Measurements from ENCODE around the gene ENG.
"Not testable (repeated sequence)": the region's sequence is repeated elsewhere in the genome, so short reads cannot be mapped to it uniquely, and the experiment has no call there.

ENG gene

DNA sequence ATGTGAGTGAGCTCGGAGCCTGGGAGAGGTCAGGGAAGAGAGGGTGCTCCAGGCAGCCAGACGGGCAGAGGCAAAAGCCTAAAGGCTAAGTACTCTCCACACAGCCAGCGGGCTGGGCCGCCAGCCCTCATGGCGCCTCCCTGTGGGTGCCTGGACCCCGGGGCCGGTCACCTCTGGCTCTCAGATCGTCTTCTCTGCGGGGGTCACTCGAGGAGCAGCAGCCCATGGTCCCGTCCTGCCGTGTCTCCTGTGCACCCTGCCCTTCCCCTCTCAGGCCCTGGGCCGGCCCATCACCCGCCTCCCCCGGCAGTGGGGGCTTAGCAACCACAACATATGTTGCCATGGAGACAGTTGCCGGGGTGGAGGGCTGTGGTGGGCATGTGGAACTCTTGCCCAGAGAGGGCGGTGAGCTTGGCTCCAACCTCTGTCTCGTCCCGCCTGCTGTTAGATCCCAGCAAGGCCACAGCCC is 18.8 kb upstream of the ENG start:
- Histone ChIP-seq H3K27me3 (ENCODE audit: control insufficient read depth in 1 of 2, insufficient read depth in 2 of 2, low read length in 2 of 2) (no peaks in the 10 kb centered on the region), H3K27ac (ENCODE audit: low read depth, low read length) (no peak overlapping the region), H3K4me1 (ENCODE audit: control insufficient read depth in 1 of 2, insufficient read depth in 2 of 2, low read length in 2 of 2) (peaks cover 11 to 30% of the 10 kb centered on the region in 2 donors), H3K4me3 (ENCODE audit: low read depth in 1 of 2, low read length in 2 of 2) (no peak overlapping the region), H3K9ac (ENCODE audit: low read depth in 1 of 2, low read length in 2 of 2) (no peak overlapping the region), H3K36me3 (ENCODE audit: control insufficient read depth in 1 of 2, insufficient read depth in 2 of 2, low read length in 2 of 2) (peaks cover 0 to 5% of the 10 kb centered on the region in 2 donors), H3K9me3 (ENCODE audit: control insufficient read depth in 1 of 2, low read length in 2 of 2) (no peaks in the 10 kb centered on the region)

DNA sequence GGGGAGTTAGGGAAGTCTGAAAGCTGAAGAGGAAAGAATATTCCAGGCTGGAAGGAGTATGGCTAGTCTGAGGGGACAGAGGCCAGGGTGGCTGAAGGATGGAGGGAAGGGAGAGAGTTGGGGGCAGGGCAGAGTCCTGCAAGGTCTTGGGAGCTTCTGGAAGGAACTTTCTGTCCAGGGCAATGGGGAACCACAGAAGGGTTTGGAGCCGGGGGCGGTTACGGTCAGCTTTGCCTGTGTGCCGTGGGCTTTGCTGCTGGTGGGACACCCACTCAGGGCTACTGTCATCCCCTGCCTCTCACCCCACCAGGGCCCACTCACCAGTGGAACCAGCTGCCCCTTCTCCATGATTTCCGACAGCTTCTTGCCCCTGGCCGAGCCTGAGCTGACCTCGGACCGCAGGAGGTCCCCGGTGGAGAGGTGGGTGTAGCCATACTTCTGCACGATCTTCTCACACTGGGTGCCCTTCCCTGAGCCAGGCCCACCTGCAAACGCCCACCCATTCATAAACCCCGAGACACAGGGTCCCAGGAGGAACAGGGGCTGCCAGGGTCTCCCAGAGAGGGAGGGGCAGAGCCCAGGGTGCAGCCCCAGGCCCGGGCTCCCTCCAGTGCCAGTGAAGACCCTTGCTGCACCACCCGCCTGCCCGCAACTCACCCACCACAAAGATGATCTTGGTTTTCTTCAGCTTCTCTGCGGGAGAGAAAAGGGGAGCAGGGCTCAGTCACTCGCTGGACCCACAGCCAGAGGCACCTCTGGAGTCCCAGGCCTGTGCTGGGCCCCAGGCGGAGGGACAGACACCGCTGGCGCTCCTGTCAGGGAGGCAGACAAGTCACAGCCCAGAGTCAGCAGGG is 18.1 kb upstream of the ENG start:
- Histone ChIP-seq H3K9me3 (ENCODE audit: control insufficient read depth in 1 of 2, low read length in 2 of 2) (no peaks in the 10 kb centered on the region), H3K9ac (ENCODE audit: low read depth in 1 of 2, low read length in 2 of 2) (no peak overlapping the region), H3K27ac (ENCODE audit: low read depth, low read length) (no peak overlapping the region), H3K4me3 (ENCODE audit: low read depth in 1 of 2, low read length in 2 of 2) (no peak overlapping the region), H3K4me1 (ENCODE audit: control insufficient read depth in 1 of 2, insufficient read depth in 2 of 2, low read length in 2 of 2) (peaks cover 11 to 24% of the 10 kb centered on the region in 2 donors), H3K27me3 (ENCODE audit: control insufficient read depth in 1 of 2, insufficient read depth in 2 of 2, low read length in 2 of 2) (no peaks in the 10 kb centered on the region), H3K36me3 (ENCODE audit: control insufficient read depth in 1 of 2, insufficient read depth in 2 of 2, low read length in 2 of 2) (peaks cover 0 to 5% of the 10 kb centered on the region in 2 donors)

DNA sequence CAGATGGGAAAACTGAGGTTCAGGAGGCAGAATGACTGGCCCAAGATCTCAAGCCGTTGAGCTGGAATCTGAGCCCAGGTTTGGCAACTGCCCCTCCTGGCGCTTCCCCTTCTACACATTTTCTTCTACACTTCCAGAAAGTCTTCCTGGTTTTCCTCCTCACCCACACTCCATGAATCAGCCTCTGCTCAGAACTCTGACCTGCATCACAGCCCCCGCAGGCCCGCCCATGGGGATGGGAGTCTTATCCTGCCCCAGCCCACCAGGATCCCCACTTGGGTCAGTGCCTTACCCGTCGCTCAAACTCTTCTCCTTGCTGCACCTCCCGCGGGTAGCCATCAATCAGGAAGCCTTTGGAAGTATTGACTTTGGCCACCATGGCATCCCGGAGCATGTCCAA is 17.1 kb upstream of the ENG start:
- Histone ChIP-seq H3K4me3 (ENCODE audit: low read depth in 1 of 2, low read length in 2 of 2) (no peak overlapping the region), H3K36me3 (ENCODE audit: control insufficient read depth in 1 of 2, insufficient read depth in 2 of 2, low read length in 2 of 2) (peaks cover 0 to 5% of the 10 kb centered on the region in 2 donors), H3K27ac (ENCODE audit: low read depth, low read length) (no peak overlapping the region), H3K9ac (ENCODE audit: low read depth in 1 of 2, low read length in 2 of 2) (no peak overlapping the region), H3K9me3 (ENCODE audit: control insufficient read depth in 1 of 2, low read length in 2 of 2) (no peaks in the 10 kb centered on the region), H3K27me3 (ENCODE audit: control insufficient read depth in 1 of 2, insufficient read depth in 2 of 2, low read length in 2 of 2) (no peaks in the 10 kb centered on the region), H3K4me1 (ENCODE audit: control insufficient read depth in 1 of 2, insufficient read depth in 2 of 2, low read length in 2 of 2) (peaks cover 5 to 16% of the 10 kb centered on the region in 2 donors)

DNA sequence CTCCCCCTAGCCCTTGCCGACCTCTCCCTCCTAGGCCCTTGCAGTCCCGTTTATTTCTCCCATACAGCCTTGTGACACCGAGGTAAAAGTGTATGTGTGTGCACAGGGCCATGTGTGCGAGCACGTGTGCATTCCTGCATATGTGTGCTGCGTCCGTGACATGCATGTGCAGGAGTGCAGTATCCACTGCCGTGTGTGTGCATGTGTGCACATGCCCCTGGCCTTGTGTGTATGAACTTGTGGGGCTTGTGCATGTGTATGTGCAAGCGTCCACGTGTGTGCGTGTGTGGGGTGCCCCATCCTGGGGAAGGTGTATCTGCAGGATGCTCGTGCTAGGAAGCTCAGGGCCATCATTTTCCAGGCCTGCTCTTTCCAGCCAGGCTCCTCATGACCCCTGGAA is 16.4 kb upstream of the ENG start:
- Histone ChIP-seq H3K27ac (ENCODE audit: low read depth, low read length) (no peak overlapping the region), H3K36me3 (ENCODE audit: control insufficient read depth in 1 of 2, insufficient read depth in 2 of 2, low read length in 2 of 2) (peaks cover 0 to 5% of the 10 kb centered on the region in 2 donors), H3K4me1 (ENCODE audit: control insufficient read depth in 1 of 2, insufficient read depth in 2 of 2, low read length in 2 of 2) (peaks cover under 1 to 13% of the 10 kb centered on the region in 2 donors), H3K4me3 (ENCODE audit: low read depth in 1 of 2, low read length in 2 of 2) (no peak overlapping the region), H3K9ac (ENCODE audit: low read depth in 1 of 2, low read length in 2 of 2) (no peak overlapping the region), H3K27me3 (ENCODE audit: control insufficient read depth in 1 of 2, insufficient read depth in 2 of 2, low read length in 2 of 2) (no peaks in the 10 kb centered on the region), H3K9me3 (ENCODE audit: control insufficient read depth in 1 of 2, low read length in 2 of 2) (no peaks in the 10 kb centered on the region)

DNA sequence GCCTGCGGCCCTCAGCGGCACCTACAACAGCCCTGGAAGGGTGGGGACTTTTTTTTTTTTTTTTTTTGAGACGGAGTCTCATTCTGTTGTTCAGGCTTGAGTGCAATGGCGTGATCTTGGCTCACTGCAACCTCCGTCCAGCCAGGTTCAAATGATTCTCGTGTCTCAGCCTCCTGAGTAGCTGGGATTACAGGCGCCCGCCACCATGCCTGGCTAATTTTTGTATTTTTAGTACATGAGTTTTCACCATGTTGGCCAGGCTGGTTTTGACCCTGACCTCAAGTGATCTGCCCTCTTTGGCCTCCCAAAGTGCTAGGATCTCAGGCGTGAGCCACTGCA is 15.7 kb upstream of the ENG start:
- not testable (repeated sequence) for H3K27me3 ChIP-seq (ENCODE audit: control insufficient read depth in 1 of 2, insufficient read depth in 2 of 2, low read length in 2 of 2); H3K9me3 ChIP-seq (ENCODE audit: control insufficient read depth in 1 of 2, low read length in 2 of 2); H3K27ac ChIP-seq (ENCODE audit: low read depth, low read length); H3K9ac ChIP-seq (ENCODE audit: low read depth in 1 of 2, low read length in 2 of 2); H3K4me3 ChIP-seq (ENCODE audit: low read depth in 1 of 2, low read length in 2 of 2); H3K36me3 ChIP-seq (ENCODE audit: control insufficient read depth in 1 of 2, insufficient read depth in 2 of 2, low read length in 2 of 2)
- H3K4me1 ChIP-seq (ENCODE audit: control insufficient read depth in 1 of 2, insufficient read depth in 2 of 2, low read length in 2 of 2) = peaks cover 0 to 11% of the 10 kb centered on the region in 2 donors

DNA sequence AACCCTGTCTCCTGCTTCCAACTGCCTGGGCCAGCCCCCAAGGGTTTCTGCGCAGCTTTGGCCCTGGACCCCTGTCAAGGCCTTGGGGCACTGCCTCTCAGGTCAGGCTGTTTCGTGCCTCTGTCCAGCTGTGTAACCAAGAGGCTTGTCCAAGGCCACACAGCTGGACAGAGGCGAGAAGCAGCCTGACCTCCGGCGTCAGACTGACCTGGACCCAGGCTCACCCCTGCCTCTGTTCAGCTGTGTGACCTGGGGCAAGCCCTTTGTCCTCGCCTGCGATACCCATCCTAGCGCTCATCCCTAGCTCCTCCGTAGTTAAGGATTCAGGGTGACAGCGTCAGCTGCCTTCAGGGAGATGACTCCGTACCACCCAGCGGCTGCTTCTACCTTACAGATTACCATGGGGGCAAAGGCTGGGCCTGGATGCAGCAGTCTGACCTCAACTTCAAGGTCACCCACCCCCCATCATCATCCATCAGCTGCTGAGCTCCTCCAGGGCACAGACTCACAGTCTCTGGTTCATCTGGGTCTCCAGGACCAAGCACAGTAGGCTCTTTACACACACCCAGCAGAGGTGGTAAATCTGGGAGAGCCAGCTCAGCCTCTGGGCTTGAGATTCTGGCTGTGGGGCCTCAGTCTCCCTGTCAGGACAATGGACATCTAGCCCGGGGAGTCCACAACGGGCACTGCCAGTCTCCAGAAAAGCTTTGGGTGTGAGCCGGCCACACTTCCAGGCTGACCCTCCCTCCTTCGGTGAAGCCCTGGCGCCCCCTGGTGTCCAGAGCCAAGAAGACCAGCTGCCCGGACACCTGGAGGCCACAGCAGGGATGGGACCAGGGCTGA is 15.1 kb upstream of the ENG start:
- no peak overlapping the region for H3K4me3 ChIP-seq (ENCODE audit: low read depth in 1 of 2, low read length in 2 of 2)
- H3K9ac ChIP-seq (ENCODE audit: low read depth in 1 of 2, low read length in 2 of 2) = no peak overlapping the region
- H3K4me1 ChIP-seq (ENCODE audit: control insufficient read depth in 1 of 2, insufficient read depth in 2 of 2, low read length in 2 of 2) = peaks cover 0 to 8% of the 10 kb centered on the region in 2 donors
- no peaks in the 10 kb centered on the region for H3K27me3 ChIP-seq (ENCODE audit: control insufficient read depth in 1 of 2, insufficient read depth in 2 of 2, low read length in 2 of 2)
- H3K27ac ChIP-seq (ENCODE audit: low read depth, low read length) = no peak overlapping the region
- H3K9me3 ChIP-seq (ENCODE audit: control insufficient read depth in 1 of 2, low read length in 2 of 2) = no peaks in the 10 kb centered on the region
- H3K36me3 ChIP-seq (ENCODE audit: control insufficient read depth in 1 of 2, insufficient read depth in 2 of 2, low read length in 2 of 2) = peaks cover 0 to 5% of the 10 kb centered on the region in 2 donors

DNA sequence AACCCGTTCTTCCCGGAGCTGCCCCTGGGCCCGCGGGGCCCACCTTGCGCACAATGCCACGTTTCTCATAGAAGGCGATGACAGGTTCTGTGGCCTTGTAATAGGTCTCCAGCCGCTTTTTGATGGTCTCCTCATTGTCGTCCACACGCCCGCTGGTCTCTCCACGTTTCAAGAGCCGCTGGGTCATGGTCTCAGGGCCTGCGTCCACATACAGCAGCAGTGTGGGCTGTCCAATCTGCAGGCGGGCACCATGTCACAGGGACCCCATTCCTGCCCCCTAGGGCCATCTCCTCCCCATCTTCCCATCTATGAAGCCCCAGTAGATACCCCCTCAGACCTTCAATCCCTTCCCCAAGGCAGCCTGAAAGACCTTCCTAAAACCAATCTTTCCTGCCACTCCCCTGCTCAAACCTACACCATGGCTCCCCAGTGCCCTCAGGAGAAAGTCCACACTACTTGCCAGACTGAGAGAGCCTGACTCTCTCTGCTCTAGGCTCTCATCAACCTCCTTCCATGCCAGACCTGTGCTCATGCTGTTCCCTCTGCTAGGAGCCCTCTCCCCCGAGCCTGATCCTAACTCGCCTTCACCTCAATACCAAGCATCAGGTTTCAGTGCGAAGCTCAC is 13.9 kb upstream of the ENG start:
- Histone ChIP-seq H3K27ac (ENCODE audit: low read depth, low read length) (no peak overlapping the region), H3K9ac (ENCODE audit: low read depth in 1 of 2, low read length in 2 of 2) (no peak overlapping the region), H3K9me3 (ENCODE audit: control insufficient read depth in 1 of 2, low read length in 2 of 2) (no peaks in the 10 kb centered on the region), H3K4me3 (ENCODE audit: low read depth in 1 of 2, low read length in 2 of 2) (no peak overlapping the region), H3K4me1 (ENCODE audit: control insufficient read depth in 1 of 2, insufficient read depth in 2 of 2, low read length in 2 of 2) (peaks cover 0 to 5% of the 10 kb centered on the region in 2 donors), H3K36me3 (ENCODE audit: control insufficient read depth in 1 of 2, insufficient read depth in 2 of 2, low read length in 2 of 2) (peaks cover 0 to 5% of the 10 kb centered on the region in 2 donors), H3K27me3 (ENCODE audit: control insufficient read depth in 1 of 2, insufficient read depth in 2 of 2, low read length in 2 of 2) (no peaks in the 10 kb centered on the region)

DNA sequence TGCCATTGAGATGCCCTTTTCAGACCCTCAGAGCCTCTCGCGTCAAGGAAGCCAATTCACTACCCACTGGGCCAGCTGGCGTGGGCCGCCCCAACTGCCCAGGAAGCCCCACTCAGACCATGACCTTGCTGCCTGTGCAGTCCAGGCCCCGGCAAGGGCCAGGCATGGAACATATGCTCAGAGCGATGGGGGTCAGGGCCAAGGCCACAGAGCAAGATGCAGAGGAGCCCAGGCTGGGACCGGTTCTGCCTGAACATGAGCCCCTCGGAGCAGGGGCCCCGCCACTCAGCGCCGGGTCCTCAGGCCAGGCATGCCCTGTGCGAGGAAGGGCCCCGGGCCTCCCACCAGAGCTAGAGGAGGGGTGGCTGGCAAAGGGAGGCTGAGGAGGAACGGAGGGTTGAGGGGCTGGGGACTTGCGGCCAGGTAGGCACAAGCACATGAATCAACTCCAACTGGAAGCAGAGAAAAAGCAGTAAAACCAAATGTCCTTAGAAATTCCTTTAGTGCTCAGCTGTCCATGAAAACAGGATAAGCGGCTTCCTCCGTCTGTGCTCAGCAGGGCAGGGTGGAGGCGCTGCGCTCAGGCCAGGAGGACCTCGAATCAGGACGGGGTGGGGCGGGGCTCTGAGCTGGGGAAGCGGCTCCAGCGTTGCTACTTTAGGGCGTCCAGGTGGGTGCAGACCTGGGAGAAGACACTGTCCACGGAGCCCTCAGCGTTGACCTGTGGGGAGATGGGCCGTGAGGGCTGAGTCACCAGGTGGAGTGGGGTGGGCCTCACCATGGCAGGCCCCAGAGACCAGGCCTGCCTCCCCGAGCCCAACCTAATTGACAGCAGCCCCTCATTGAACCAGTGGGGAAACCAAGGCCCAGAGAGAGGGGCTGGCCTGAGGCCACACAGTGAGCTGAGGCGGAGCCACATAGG is 13.2 kb upstream of the ENG start:
- H3K4me3 ChIP-seq (ENCODE audit: low read depth in 1 of 2, low read length in 2 of 2) = no peak overlapping the region
- peaks cover 3 to 11% of the 10 kb centered on the region in 2 donors for H3K4me1 ChIP-seq (ENCODE audit: control insufficient read depth in 1 of 2, insufficient read depth in 2 of 2, low read length in 2 of 2)
- H3K9me3 ChIP-seq (ENCODE audit: control insufficient read depth in 1 of 2, low read length in 2 of 2) = no peaks in the 10 kb centered on the region
- H3K27ac ChIP-seq (ENCODE audit: low read depth, low read length) = no peak overlapping the region
- H3K9ac ChIP-seq (ENCODE audit: low read depth in 1 of 2, low read length in 2 of 2) = no peak overlapping the region
- H3K27me3 ChIP-seq (ENCODE audit: control insufficient read depth in 1 of 2, insufficient read depth in 2 of 2, low read length in 2 of 2) = no peaks in the 10 kb centered on the region
- H3K36me3 ChIP-seq (ENCODE audit: control insufficient read depth in 1 of 2, insufficient read depth in 2 of 2, low read length in 2 of 2) = peaks cover 0 to 5% of the 10 kb centered on the region in 2 donors

DNA sequence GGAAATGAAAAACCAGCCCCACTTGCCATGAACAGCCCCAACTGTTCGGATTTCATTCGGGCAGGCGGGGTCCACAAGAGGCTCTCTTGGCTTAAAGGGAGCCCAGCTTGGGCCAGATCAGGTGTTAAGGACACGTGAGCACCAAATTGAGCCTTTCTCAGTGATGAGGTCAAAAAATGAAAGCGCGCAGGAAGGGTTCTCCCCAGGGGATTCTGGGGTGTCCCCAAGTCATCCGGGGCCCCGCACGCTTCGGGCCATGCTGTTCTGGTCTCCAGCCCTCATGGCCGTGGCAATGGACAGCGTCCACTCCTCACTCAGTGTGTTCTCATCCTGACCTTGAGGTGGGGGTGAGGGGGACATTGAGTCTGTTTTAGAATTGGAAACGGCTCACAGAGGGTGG is 12.1 kb upstream of the ENG start:
- peaks cover 13 to 21% of the 10 kb centered on the region in 2 donors for H3K4me1 ChIP-seq (ENCODE audit: control insufficient read depth in 1 of 2, insufficient read depth in 2 of 2, low read length in 2 of 2)
- H3K27me3 ChIP-seq (ENCODE audit: control insufficient read depth in 1 of 2, insufficient read depth in 2 of 2, low read length in 2 of 2) = no peaks in the 10 kb centered on the region
- no peak overlapping the region for H3K9ac ChIP-seq (ENCODE audit: low read depth in 1 of 2, low read length in 2 of 2)
- peaks cover 0 to 5% of the 10 kb centered on the region in 2 donors for H3K36me3 ChIP-seq (ENCODE audit: control insufficient read depth in 1 of 2, insufficient read depth in 2 of 2, low read length in 2 of 2)
- H3K4me3 ChIP-seq (ENCODE audit: low read depth in 1 of 2, low read length in 2 of 2) = no peak overlapping the region
- H3K27ac ChIP-seq (ENCODE audit: low read depth, low read length) = no peak overlapping the region
- no peaks in the 10 kb centered on the region for H3K9me3 ChIP-seq (ENCODE audit: control insufficient read depth in 1 of 2, low read length in 2 of 2)
